Choroid plexus epithelial cell (primary cell): Measurements from ENCODE around the gene RNLS.
A peak's percentile ranks its signal among the peaks of the same experiment; 100 is the strongest.

Source experiments
- DNase-seq: peaks from one replicate; pipeline ENCODE4 v3.0.0-alpha.2; 2010; ENCODE audit warnings: low read depth
- H3K4me3 ChIP-seq: 2 replicates; pipeline ENCODE4 v1.5.1; 2011; ENCODE audit warnings: low read depth, mild to moderate bottlenecking, control low read depth, low read length, moderate library complexity
- CTCF ChIP-seq: conservative IDR thresholded peaks from 2 replicates; pipeline ENCODE4 v1.5.1; 2011; ENCODE audit warnings: low read depth, mild to moderate bottlenecking, control low read depth, inconsistent platforms, low read length, moderate library complexity

The RNLS gene

GRCh38 chr10:88330174-88330573 is 252.9 kb downstream of the RNLS start:
- H3K4me3 ChIP-seq, result no peak overlapping the region
- no peak for TF ChIP-seq CTCF
- no peak for DNase-seq

- no peak for TF ChIP-seq CTCF
- no peak for DNase-seq
- no peak overlapping the region for H3K4me3 ChIP-seq
Observed at GRCh38 chr10:88322324-88323063, 260.6 kb downstream of the RNLS start.

- TF ChIP-seq CTCF, result no peak
- no peak overlapping the region for H3K4me3 ChIP-seq
- no peak for DNase-seq
Observed at GRCh38 chr10:88319960-88320517, 263.1 kb downstream of the RNLS start.

GRCh38 chr10:88318803-88319202 is 264.3 kb downstream of the RNLS start:
- peak; percentile 42 for TF ChIP-seq CTCF
- H3K4me3 ChIP-seq, result no peak overlapping the region
- DNase-seq, result peak; percentile 13

- no peak for DNase-seq
- no peak overlapping the region for H3K4me3 ChIP-seq
Observed at GRCh38 chr10:88317099-88317498, 266.0 kb downstream of the RNLS start.

GRCh38 chr10:88316292-88316861 is 266.7 kb downstream of the RNLS start:
- DNase-seq, result no peak
- TF ChIP-seq CTCF, result no peak
- no peak overlapping the region for H3K4me3 ChIP-seq

More at GRCh38 chr10:88317099-88317498, 266.0 kb downstream of the RNLS start:
- no peak for TF ChIP-seq CTCF
